GM18909 (cell line): ENCODE results near the gene TMEM255B.

Source experiments
- ATAC-seq: cut with Tn5 transposase; IDR thresholded peaks from one replicate; pipeline ENCODE4 v1.9.1; 2021; ENCODE audit warnings: mild to moderate bottlenecking; ENCODE audit not compliant: unreplicated experiment, poor library complexity

TMEM255B gene

DNA sequence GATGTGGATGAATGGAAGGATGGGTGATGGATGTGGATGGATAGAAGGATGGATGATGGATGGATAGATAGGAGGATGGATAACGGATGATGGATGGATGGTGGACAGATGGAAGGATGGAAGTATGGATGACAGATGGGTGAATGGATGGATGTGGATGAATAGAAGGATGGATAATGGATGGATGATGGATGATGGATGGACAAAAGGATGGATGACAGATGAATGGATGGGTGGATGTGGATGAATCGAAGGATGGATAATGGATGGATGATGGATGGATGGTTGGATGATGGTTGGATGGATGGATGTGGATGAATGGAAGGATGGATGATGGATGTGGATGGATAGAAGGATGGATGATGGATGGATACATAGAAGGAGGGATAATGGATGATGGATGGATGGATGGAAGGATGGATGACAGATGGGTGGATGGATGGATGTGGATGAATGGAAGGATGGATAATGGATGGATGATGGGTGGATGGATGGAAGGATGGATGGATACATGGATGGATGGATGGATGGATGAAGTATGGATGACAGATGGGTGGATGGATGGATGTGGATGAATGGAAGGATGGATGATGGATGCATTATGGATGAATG, 39.3 kb downstream of the TMEM255B start:
- ATAC-seq, result no peak

DNA sequence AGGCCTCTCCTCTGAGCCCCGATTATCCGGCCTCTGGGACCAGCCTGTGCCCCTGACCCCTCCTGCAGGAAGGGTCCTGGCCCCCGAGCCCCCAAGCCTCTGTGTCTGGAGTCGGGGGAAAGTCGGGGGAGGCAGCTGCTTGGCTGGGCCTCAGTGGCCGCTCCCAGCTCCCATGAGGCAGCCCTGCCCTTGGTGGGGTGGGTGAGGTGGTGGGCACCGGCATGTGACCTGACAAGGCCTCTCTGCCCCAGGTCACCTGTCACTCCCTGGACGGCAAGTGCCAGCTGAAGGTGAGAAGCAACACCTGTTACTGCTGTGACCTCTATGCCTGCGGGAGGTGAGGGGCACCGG, 41.5 kb downstream of the TMEM255B start:
- ATAC-seq, result no peak

DNA sequence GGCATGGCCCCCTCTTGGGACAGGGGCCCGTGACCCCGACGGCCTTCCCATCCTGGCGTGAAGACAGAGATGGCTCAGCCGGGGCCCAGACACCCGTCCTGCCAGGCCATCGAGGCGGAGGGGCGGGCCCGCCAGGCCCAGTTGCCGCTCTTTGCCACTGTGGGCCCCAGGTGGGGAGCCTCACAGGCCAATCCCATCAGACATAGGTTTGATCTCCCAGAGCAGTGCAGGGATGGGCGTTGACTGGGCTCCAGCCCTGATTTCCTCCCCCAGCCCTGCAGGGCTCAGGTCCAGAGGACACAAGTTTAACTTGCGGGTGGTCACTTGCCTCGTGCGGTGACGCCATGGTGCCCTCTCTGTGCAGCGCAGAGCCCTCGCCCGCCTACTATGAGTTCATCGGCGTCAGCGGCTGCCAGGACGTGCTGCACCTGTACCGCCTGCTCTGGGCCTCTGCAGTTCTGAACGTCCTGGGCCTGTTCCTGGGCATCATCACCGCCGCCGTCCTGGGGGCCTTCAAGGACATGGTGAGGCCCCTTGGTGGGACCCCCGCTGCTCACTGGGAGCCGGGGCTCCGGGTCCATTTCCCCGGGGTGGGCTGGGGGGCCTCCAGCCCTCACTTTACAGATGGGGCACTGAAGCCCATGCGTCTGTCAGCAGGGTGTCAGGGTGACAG, 42.4 kb downstream of the TMEM255B start:
- no peak for ATAC-seq

DNA sequence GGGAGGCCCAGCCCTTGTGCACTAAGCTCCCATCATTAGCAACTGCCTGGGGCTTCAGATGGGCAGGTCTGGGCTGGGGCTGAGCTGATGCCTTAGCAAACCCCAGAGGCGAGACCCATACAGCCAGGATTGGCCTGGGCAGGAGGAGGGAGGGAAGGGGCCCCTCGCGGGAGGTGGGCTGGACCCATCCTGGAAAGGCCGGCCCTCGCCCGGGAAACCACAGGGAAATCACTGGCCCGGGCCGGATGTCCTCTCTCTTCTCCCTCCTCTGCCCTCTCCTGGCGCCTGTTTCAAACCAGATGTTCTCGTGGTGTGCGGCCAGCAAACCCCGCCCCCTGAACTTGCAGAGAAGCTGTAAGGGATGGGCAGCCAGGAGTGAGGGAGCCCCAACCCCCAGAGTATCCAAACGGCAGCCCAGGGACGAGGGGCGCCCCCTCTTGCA, 43.1 kb downstream of the TMEM255B start:
- ATAC-seq, result no peak

DNA sequence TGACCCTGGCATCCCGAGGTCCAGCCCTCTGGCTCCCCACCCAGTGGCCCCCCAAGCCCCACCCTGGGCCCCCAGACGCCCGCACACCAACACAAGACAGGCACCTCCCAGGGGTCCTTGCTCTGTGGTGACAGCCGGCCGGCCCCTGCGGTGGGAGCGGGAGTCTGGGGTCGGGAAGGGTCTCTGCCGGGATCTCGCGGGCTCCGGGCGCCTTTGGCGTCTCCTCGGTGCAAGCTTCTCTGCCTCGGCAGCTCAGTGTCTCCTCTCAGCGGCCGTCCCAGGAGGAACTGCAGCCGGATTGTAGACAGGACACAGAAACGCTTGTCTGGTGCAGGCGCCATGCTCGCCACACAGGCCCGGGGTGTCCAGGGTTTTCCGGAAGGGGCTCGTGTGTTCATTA, 43.7 kb downstream of the TMEM255B start:
- no peak for ATAC-seq

DNA sequence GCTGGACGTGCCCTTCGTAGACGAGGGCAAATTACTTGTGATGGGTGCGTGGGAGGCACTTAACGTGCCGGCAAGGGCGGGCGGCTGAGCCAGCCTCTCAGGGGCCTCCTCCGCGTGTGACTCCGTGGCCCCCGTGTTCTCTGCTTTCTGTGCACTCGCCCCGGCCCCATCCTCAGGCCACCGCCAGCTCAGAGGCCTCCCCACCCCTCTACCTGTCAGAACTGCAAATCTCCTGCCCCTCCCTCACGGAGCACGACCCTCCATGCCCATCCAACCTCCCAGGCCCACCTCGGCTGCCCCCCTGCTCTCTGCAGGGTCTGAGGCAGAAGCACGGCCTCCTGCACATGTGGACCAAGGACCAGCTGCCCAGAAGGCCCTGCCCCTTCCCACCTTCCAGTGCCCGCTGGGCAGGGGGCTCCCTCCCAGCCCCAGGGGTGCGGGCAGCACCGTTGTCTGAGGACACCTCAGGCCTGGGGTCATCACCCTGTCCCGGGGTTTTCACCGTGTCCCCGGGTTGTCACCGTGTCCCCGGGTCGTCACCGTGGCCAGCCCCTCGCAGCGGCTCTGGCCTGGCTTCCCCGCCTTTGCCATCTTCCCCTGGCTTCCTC, 44.5 kb downstream of the TMEM255B start:
- ATAC-seq, result no peak

DNA sequence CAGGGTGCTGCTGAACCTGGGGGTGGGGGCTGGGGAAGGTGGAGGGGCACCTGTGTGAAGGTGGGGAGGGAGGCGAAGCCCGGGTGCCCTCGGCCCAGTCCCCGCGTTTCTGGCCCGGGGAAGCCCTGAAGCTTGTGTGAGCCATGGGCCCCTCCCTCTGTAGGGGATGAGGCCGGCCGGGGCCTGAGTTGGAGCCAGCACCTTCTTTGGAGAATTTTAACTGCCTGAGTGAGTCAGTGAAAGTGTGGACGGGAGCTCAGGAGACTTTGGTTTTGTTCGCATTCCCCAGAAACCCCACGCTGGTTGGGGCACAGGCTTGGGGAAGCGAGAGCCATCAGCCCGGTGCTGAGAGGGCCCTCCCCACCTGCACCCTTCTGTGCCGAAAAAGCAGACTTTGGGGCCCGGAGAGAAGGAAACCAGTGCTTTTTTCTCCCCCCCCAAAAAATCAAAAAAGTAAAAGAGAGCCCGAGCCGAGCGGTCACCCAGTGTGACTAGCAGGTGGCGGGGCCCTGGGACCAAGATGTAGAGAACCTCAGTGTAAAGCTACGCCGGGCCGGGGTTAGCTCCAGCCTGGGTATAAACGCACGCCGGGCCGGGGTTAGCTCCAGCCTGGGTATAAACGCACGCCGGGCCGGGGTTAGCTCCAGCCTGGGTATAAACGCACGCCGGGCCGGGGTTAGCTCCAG, 45.1 kb downstream of the TMEM255B start:
- no peak for ATAC-seq

DNA sequence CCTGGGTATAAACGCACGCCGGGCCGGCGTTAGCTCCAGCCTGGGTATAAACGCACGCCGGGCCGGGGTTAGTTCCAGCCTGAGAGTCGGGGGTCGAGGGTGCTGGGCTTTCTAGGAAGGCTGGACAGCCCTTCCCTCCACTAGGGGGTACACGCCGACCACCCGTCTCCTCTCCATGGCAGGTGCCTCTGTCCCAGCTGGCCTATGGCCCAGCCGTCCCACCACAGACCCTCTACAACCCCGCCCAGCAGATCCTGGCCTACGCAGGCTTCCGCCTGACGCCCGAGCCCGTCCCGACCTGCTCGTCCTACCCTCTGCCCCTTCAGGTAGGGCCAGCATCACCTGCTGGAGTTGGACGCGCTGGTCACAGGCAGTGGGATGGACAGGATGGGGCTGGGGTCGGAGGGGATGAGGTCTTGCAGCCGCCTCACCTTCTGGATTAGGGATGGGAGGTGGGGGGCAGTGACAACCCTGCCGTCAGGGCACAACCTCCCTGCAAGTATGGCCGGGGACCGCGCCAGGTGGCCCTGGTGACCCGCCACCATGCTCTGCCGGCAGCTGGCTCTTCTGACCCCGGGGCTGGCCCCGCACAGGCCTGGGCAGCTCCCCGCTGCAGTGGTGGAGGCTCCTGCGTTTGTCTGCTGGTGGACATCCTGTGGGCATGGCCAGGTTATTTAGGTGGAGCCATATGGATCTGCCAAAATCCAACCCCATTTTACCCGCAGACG, 45.8 kb downstream of the TMEM255B start:
- ATAC-seq, result no peak

DNA sequence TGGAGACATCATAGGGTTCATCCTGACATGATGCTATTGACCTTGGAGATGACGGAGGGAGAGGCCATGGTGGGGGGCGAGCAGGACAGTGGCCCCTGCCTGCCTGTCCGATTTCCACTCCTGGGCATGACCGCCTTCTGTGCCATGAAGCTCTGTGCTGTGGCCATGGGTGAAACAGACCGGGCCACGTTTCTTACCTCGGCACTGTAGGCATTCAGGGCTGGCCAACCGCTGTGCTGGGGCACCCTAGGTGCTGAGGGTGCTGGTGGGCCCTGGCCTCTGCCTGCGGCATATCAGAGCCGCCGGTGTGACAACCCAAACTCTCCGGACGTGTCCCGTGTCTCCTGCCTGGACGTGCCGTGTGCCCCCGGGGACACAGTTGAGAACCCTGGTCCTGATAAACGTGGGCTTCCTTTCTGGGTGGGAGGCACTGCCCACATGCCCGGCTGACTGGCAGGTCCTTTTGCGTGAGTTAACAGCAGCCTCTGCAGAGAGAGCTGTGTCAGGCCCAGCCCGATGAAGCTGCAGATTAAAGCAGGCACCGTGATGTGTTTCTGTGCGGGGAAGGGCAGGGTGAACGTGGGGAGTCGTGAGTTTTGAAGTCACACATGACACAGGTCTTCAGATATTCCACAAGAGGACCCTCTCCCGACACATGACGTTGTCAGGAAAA, 46.5 kb downstream of the TMEM255B start:
- ATAC-seq, result no peak

DNA sequence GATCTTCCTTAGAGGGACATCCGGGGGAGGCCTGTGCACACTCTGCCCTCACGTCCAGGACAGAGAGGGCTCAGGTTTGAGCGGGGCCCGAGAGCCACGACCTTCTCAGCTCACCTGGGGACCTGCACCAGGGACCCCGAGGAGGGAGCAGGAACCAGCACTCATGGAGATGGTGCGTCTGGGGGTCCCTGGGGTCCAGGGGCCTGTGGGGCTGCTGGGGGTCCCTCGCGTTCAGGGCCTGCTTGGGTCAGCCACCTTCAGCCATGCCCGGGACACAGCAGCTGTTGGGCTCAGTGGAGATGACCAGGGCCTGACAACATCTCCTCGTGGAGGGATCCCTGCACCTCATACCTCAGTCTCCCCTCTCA, 47.1 kb downstream of the TMEM255B start:
- no peak for ATAC-seq

DNA sequence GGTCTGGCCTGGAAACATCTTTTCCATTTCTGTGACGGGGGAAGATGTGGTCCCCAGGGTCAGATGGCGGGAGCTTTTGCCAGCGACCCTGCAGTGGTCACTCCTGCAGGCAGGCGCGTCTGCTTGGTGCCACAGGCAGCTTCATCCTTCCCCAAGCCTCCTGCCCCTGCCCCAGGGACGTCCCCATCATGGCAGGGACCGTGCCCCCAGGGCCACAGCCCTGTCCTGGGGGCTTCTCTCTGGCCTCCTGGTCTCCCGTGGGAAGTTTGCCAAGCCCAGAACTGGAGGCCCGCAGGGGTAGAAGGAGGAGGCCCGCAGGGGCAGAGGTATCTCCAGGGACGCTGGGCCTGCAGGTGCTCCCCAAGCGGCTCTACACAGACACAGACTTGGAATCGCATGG, 47.5 kb downstream of the TMEM255B start:
- no peak for ATAC-seq

DNA sequence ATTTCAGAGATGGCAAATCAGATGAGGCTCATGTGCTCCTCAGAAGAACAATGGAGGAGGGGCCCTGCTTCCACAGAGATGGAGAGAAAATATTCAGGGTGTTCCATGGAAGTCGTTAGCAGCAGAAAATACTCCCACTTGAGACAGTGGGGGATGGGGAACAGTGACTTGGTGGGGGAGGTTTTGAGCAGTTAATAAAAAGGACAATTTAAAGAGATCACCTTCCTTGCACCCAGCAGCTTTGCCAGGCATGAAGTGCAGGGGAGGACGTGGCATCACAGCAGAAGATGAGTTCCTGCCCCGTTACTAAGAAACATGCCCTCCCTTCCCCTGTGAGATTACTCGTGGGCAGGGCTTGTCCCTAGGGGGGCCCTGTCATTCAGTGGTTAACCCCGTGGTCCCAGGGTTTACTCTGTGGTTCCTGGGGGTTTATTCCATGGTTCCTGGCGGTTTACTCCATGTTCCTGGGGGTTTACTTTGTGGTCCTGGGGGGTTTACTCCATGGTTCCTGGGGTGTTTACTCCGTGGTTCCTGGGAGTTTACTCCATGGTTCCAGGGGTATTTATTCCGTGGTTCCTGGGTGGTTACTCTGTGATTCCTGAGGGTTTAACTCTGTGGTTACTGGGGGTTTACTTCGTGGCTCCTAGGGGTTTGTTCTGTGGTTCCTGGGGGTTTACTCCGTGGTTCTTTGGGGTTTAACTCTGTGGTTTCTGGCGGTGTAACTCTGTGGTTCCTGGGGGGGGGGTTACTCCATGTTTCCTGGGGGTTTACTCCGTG, 49.2 kb downstream of the TMEM255B start:
- no peak for ATAC-seq

DNA sequence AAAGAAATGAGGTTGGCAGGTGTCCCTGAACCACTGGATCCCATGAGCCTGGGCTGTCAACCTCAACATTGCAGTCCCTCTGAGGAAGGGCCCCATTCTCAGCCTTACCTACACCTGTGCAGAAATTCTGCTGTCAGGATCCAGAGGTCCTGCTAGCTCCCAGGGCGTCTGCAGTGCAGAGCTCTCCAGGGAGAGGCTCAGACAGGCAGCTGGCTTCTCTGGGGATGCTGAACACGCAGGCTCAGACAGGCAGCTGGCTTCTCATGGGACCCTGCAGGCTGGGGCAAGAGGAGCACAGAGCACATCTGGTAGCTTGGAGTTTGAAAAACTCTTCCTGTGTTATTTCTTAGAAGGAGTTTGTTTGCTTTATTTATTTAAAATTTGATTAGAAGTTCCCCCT, 50.9 kb downstream of the TMEM255B start:
- ATAC-seq, result no peak

DNA sequence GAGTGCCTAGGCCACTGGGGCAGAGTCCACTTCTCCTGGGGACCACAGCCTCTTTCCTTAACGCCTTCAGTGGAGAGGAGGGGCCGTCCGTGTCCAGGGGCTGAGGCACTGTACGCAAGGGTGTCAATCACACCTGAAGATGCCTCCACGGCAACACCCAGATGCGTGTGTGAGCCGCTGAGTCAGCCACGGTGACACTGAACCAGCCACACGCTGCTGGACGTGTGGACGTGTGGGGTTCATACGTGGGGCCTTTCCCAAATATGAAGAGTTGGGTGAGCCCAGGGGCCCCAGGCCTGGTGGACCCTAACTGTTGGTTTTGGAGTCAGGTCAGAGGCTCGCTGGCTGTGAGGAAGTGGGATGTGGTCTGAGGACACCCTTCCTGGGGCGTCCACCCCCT, 51.6 kb downstream of the TMEM255B start:
- ATAC-seq, result no peak

DNA sequence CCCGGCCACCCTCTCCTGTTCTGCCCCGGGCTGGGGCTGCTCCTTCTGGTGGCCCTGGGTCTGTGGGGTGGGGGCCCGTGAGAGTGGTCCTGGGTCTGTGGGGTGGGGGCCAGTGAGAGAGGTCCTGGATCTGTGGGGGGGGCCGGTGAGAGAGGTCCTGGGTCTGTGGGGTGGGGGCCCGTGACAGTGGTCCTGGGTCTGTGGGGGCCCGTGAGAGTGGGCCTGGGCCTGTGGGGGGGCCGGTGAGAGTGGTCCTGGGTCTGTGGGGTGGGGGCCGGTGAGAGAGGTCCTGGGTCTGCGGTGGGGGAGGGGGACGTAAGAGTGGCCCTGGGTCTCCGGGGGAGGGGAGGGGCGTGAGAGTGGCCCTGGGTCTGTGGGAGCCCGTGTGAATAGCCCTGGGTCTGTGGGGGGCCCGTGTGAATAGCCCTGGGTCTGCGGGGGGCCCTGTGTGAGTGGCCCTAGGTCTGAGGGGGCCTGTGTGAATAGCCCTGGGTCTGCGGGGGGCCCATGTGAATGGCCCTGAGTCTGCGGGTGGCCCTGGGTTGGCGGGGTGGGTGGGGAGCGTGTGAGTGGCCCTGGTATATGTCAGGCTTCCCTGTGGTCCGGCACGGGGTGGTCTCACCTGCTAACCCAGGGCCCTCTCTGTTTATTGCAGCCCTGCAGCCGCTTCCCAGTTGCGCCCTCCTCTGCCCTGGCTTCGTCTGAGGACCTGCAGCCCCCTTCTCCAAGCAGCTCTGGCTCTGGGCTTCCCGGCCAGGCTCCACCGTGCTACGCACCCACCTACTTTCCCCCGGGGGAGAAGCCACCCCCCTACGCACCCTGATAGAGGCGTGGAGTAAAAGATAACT, 52.3 kb downstream of the TMEM255B start:
- ATAC-seq, result no peak

DNA sequence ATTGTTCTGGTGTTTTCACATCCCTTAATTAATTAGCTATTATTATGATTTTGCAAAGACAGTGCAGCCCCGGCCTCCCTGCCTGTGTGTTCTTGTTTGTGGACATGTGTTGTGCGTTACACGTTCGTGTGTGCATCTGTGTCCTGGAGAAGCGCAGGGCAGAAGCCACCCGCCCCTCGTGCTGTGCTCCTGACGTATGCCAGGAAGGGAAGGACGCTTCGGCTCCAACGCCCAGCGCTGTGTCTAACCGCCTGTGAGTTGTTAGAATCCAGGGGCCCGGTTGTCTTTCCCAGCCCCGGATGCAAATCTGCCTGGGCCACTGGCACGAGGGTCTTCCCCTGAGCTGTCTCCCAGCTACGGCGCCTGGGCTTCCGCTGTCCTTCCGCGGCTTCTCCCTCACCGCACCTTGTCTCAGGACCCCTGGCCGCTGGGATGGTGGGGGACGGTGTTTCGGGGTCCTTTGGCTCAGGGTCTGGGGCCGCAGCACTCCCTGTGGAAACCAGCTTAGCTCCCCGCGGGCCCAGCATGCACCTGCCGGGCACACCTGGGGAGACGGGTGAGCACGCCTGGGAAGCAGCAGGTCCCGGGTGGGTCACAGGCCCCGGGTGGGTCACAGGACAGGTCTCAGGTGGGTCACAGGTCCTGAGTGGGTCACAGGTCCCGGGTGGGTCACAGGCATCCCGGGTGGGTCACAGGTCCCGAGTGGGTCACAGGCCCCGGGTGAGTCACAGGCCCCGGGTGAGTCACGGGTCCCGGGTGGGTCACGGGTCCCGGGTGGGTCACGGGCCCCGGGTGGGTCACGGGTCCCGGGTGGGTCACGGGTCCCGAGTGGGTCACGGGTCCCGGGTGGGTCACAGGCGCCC, 53.4 kb downstream of the TMEM255B start:
- ATAC-seq, result no peak

DNA sequence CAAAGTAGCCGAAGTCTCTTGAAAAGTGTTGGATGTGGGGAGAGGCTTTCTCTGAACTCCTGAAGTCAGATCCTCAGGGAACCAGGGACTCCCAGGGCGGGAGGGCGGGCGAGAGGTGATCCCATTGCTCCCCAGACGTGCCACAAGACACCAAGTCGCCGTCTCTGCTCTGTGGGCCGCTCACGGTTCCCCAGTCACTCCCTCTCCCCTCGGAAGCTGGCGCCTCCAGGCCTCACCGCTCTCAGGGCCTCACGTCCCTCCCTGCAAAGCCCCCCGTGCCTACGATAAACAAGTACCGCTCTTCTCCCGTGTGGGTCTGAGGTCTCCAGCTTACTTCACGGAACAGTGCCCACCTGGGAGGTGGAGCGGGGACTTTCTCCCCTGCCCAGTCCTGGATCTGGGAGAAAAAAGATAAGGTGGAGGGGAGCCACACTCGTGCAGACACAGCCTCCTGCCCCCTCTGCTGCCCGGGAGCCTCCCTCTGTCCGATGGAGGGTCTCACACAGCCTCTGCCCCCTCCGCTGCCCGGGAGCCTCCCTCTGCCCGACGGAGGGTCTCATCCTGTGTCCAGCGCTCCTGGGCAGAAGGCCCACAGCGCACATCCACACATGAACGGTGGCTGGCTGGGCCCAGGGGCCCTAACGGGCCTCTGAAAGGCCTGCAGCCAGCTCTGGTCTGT, 54.2 kb downstream of the TMEM255B start:
- no peak for ATAC-seq
